Neural cell (in vitro differentiated cells): ENCODE results near the gene HECA. TPM values are rescaled to one million over a fixed set of nuclear protein-coding genes. Genes with fewer than 3 reads are reported as not detected.

Experiments
- H2AFZ ChIP-seq: fragments of 200-600, 300-800 bp; sonication (generic), shearing (Covaris generic); 2 replicates; pipeline ENCODE4 v1.6.0; 2014; ENCODE audit warnings: low read depth, mild to moderate bottlenecking, antibody characterized with exemption, low read length, moderate library complexity
- H3F3A ChIP-seq: fragments of 200-600 bp; shearing (Covaris generic); 2 replicates; pipeline ENCODE4 v1.6.1; 2016; ENCODE audit warnings: mild to moderate bottlenecking, moderate library complexity, mixed read lengths, antibody characterized with exemption, low read length; ENCODE audit not compliant: insufficient read depth, poor library complexity, severe bottlenecking
- H3K27ac ChIP-seq: fragments of 200-600, 300-800 bp; sonication (generic), shearing (Covaris generic); 2 replicates; pipeline ENCODE4 v1.5.1; 2014; ENCODE audit warnings: mild to moderate bottlenecking, low read length, moderate library complexity
- H3K27me3 ChIP-seq: fragments of 300-800, 200-600 bp; sonication (generic), shearing (Covaris generic); 2 replicates; pipeline ENCODE4 v1.6.0; 2014; ENCODE audit warnings: mild to moderate bottlenecking, low read depth, low read length, moderate library complexity; ENCODE audit not compliant: insufficient read depth
- H3K36me3 ChIP-seq: fragments of 300-800, 200-600 bp; sonication (generic), shearing (Covaris generic); 2 replicates; pipeline ENCODE4 v1.5.1; 2014; ENCODE audit warnings: mild to moderate bottlenecking, antibody characterized with exemption, low read length, moderate library complexity; ENCODE audit not compliant: insufficient read depth
- H3K4me2 ChIP-seq: fragments of 300-800, 200-600 bp; sonication (generic), shearing (Covaris generic); 2 replicates; pipeline ENCODE4 v1.6.0; 2014; ENCODE audit warnings: mild to moderate bottlenecking, low read length
- H3K4me3 ChIP-seq: fragments of 300-800, 200-600 bp; sonication (generic), shearing (Covaris generic); 2 replicates; pipeline ENCODE4 v1.5.1; 2014; ENCODE audit warnings: mild to moderate bottlenecking, low read length, moderate library complexity
- H3K79me2 ChIP-seq: fragments of 200-600 bp; shearing (Covaris generic); replicated peaks from 2 replicates; pipeline ENCODE4 v1.6.0; 2014; ENCODE audit warnings: mild to moderate bottlenecking, low read length, moderate library complexity; ENCODE audit not compliant: insufficient read depth
- H3K9ac ChIP-seq: fragments of 300-800, 200-600 bp; sonication (generic), shearing (Covaris generic); 2 replicates; pipeline ENCODE4 v1.6.1; 2016; ENCODE audit warnings: mild to moderate bottlenecking, low read length, mixed read lengths
- H3K9me2 ChIP-seq: fragments of 200-600 bp; shearing (Covaris generic); 2 replicates; pipeline ENCODE4 v1.6.1; 2016; ENCODE audit warnings: mild to moderate bottlenecking, low read length, mixed read lengths; ENCODE audit not compliant: insufficient read depth
- H3K9me3 ChIP-seq: fragments of 200-600, 300-800 bp; sonication (generic), shearing (Covaris generic); 2 replicates; pipeline ENCODE4 v1.6.1; 2016; ENCODE audit warnings: mild to moderate bottlenecking, mixed run types, low read length, moderate library complexity, mixed read lengths
- H4K20me1 ChIP-seq: fragments of 200-600 bp; shearing (Covaris generic); 2 replicates; pipeline ENCODE4 v1.6.1; 2016; ENCODE audit warnings: mild to moderate bottlenecking, mixed run types; ENCODE audit not compliant: insufficient read depth
- EP300 ChIP-seq: fragments of 450-650 bp; conservative IDR thresholded peaks from 2 replicates; pipeline ENCODE4 v1.6.1; 2014; ENCODE audit warnings: antibody characterized with exemption, mild to moderate bottlenecking, moderate library complexity; ENCODE audit not compliant: poor library complexity, severe bottlenecking
- EZH2 ChIP-seq: fragments of 200-600, 300-800 bp; shearing (Covaris generic), sonication (generic); IDR thresholded peaks from 2 replicates; pipeline ENCODE4 v1.6.1; 2014; ENCODE audit warnings: antibody characterized with exemption, low read length, borderline replicate concordance, mild to moderate bottlenecking; ENCODE audit not compliant: insufficient read depth, poor library complexity, severe bottlenecking
- MXI1 ChIP-seq: fragments of 450-650 bp; conservative IDR thresholded peaks from 2 replicates; pipeline ENCODE4 v1.6.1; 2014; ENCODE audit warnings: antibody characterized with exemption, mild to moderate bottlenecking; ENCODE audit not compliant: poor library complexity, severe bottlenecking
- POLR2AphosphoS5 ChIP-seq: IDR thresholded peaks from 2 replicates; pipeline ENCODE4 v1.6.1; 2012
- RAD21 ChIP-seq: fragments of 450-650 bp; conservative IDR thresholded peaks from 2 replicates; pipeline ENCODE4 v1.6.1; 2014; ENCODE audit warnings: antibody characterized with exemption, mild to moderate bottlenecking, moderate library complexity
- SMC3 ChIP-seq: fragments of 450-650 bp; conservative IDR thresholded peaks from 2 replicates; pipeline ENCODE4 v1.6.1; 2014; ENCODE audit warnings: antibody characterized with exemption, mild to moderate bottlenecking, moderate library complexity; ENCODE audit not compliant: poor library complexity
- TAF1 ChIP-seq: IDR thresholded peaks from 2 replicates; pipeline ENCODE4 v1.6.1; 2012; ENCODE audit warnings: low read depth
- polyA plus RNA-seq: library from polyadenylated mRNA; depleted of rRNA; stranded (reverse); fragments of >200 nt; gene quantifications from 2 replicates; pipeline ENCODE4 v1.2.3, GENCODE V29; 2014
- TF ChIP-seq, protein P1 (sequence below): fragments of 450-650 bp; IDR thresholded peaks from 2 replicates; pipeline ENCODE4 v1.5.1; 2014; ENCODE audit warnings: antibody characterized with exemption, mild to moderate bottlenecking, moderate library complexity; ENCODE audit not compliant: poor library complexity, severe bottlenecking
- TF ChIP-seq, protein P2 (sequence below): IDR thresholded peaks from 2 replicates; pipeline ENCODE4 v1.6.1; 2012; ENCODE audit warnings: borderline replicate concordance

The HECA gene
- polyA plus RNA-seq, 1 donor from 2014 or later = 20.2 TPM

DNA sequence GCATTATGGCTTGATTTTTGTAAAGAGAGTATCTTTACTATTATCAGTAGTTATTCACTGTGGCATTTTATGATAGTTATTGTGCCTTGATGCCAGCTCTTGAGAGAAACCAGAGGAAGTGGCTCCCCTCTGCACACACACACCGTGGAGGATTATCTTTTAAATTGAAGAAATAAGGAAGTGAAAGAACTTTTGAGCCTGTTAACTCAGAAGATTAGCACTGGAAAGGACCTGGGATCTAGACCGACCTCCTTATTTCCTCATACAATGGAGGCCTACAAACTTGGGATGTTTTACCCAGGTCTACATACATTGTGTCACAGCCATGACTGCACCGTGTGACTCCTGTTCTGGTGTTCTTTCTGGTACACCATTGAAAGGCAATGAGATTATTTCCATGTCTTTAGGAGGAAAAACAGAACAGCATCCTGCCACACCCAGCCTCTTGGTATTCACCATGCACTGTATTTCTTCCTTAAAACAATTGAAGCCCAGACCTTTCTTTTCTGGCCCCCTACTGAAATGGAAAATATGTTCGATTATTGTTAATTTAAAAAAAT lies 40.6 kb downstream of the HECA start:
- no peak for TF ChIP-seq TAF1
- TF ChIP-seq MXI1 = no peak
- TF ChIP-seq, protein P1, sequence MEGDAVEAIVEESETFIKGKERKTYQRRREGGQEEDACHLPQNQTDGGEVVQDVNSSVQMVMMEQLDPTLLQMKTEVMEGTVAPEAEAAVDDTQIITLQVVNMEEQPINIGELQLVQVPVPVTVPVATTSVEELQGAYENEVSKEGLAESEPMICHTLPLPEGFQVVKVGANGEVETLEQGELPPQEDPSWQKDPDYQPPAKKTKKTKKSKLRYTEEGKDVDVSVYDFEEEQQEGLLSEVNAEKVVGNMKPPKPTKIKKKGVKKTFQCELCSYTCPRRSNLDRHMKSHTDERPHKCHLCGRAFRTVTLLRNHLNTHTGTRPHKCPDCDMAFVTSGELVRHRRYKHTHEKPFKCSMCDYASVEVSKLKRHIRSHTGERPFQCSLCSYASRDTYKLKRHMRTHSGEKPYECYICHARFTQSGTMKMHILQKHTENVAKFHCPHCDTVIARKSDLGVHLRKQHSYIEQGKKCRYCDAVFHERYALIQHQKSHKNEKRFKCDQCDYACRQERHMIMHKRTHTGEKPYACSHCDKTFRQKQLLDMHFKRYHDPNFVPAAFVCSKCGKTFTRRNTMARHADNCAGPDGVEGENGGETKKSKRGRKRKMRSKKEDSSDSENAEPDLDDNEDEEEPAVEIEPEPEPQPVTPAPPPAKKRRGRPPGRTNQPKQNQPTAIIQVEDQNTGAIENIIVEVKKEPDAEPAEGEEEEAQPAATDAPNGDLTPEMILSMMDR = no peak
- no peak for TF ChIP-seq SMC3
- no peak for TF ChIP-seq POLR2AphosphoS5
- TF ChIP-seq, protein P2, sequence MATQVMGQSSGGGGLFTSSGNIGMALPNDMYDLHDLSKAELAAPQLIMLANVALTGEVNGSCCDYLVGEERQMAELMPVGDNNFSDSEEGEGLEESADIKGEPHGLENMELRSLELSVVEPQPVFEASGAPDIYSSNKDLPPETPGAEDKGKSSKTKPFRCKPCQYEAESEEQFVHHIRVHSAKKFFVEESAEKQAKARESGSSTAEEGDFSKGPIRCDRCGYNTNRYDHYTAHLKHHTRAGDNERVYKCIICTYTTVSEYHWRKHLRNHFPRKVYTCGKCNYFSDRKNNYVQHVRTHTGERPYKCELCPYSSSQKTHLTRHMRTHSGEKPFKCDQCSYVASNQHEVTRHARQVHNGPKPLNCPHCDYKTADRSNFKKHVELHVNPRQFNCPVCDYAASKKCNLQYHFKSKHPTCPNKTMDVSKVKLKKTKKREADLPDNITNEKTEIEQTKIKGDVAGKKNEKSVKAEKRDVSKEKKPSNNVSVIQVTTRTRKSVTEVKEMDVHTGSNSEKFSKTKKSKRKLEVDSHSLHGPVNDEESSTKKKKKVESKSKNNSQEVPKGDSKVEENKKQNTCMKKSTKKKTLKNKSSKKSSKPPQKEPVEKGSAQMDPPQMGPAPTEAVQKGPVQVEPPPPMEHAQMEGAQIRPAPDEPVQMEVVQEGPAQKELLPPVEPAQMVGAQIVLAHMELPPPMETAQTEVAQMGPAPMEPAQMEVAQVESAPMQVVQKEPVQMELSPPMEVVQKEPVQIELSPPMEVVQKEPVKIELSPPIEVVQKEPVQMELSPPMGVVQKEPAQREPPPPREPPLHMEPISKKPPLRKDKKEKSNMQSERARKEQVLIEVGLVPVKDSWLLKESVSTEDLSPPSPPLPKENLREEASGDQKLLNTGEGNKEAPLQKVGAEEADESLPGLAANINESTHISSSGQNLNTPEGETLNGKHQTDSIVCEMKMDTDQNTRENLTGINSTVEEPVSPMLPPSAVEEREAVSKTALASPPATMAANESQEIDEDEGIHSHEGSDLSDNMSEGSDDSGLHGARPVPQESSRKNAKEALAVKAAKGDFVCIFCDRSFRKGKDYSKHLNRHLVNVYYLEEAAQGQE = no peak
- no peaks in the 10 kb centered on the region for H3K79me2 ChIP-seq
- no peaks in the 10 kb centered on the region for H3K27me3 ChIP-seq
- H4K20me1 ChIP-seq = no peaks in the 10 kb centered on the region
- H3F3A ChIP-seq = no peaks in the 10 kb centered on the region
- no peak overlapping the region for H2AFZ ChIP-seq
- no peaks in the 10 kb centered on the region for H3K9me2 ChIP-seq
- no peaks in the 10 kb centered on the region for H3K36me3 ChIP-seq
- H3K4me2 ChIP-seq = no peak overlapping the region
- no peak overlapping the region for H3K27ac ChIP-seq
- H3K9ac ChIP-seq = no peak overlapping the region
- H3K4me3 ChIP-seq = no peak overlapping the region
- no peaks in the 10 kb centered on the region for H3K9me3 ChIP-seq

DNA sequence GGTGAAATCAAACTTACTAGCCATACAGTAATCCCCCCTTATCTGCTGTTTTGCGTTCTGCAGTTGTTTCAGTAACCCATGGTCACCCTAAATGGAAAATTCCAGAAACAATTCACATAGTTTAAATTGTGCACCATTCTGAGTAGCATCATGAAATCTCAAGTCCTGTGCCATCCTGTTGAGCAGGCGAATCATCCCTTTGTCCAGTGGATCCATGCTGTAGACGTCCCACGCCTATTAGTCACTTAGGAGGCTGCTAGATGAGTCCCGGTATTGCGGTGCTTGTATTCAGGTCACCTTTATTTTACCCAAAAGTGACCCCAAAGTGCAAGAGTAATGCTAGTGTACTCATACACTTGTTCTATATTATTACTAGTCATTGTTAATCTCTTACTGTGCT lies 46.4 kb downstream of the HECA start:
- Histone ChIP-seq H3K79me2 (no peaks in the 10 kb centered on the region), H3K9ac (no peak overlapping the region), H3K9me3 (no peaks in the 10 kb centered on the region), H3F3A (no peaks in the 10 kb centered on the region), H4K20me1 (no peaks in the 10 kb centered on the region), H3K9me2 (no peaks in the 10 kb centered on the region), H3K27ac (no peak overlapping the region), H3K36me3 (no peaks in the 10 kb centered on the region), H3K4me2 (no peak overlapping the region), H2AFZ (no peak overlapping the region), H3K27me3 (no peaks in the 10 kb centered on the region), H3K4me3 (no peak overlapping the region)
- TF ChIP-seq SMC3 (no peak), POLR2AphosphoS5 (no peak), RAD21 (no peak), TAF1 (no peak), EZH2 (no peak), EP300 (no peak), MXI1 (no peak)
- TF ChIP-seq, protein P2 = no peak
- TF ChIP-seq, protein P1 = no peak
